ENCODE data around the gene VIL1. TPM values are rescaled to one million over a fixed set of nuclear protein-coding genes. Genes with fewer than 3 reads are reported as not detected.

VIL1 gene
- total RNA-seq, 1 donor from 2014 or later, result 0.29 TPM

DNA sequence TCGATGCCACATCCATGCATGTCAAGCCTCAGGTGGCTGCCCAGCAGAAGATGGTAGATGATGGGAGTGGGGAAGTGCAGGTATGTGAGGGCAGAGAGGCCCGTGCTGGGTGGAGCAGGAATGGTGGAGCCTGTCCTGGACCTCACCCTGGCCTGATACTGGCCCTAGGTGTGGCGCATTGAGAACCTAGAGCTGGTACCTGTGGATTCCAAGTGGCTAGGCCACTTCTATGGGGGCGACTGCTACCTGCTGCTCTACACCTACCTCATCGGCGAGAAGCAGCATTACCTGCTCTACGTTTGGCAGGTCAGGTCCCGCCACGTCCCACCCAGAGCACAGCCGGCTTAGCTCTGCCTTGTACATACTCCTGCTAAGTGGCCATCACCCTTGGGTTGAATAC, 13.0 kb downstream of the VIL1 start:
- no peaks in the 10 kb centered on the region for H3K27me3 Mint-ChIP-seq (ENCODE audit: low read depth)
- no peaks in the 10 kb centered on the region for H3K9me3 Mint-ChIP-seq
- no peak overlapping the region for H3K27ac Mint-ChIP-seq
- H3K4me1 Mint-ChIP-seq, result no peaks in the 10 kb centered on the region
- DNase-seq (ENCODE audit: low spot score in 2 of 2, unreplicated experiment in 2 of 2), result no peak
- TF ChIP-seq, protein P1, sequence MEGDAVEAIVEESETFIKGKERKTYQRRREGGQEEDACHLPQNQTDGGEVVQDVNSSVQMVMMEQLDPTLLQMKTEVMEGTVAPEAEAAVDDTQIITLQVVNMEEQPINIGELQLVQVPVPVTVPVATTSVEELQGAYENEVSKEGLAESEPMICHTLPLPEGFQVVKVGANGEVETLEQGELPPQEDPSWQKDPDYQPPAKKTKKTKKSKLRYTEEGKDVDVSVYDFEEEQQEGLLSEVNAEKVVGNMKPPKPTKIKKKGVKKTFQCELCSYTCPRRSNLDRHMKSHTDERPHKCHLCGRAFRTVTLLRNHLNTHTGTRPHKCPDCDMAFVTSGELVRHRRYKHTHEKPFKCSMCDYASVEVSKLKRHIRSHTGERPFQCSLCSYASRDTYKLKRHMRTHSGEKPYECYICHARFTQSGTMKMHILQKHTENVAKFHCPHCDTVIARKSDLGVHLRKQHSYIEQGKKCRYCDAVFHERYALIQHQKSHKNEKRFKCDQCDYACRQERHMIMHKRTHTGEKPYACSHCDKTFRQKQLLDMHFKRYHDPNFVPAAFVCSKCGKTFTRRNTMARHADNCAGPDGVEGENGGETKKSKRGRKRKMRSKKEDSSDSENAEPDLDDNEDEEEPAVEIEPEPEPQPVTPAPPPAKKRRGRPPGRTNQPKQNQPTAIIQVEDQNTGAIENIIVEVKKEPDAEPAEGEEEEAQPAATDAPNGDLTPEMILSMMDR (IDR thresholded peaks at IDR 0.05; ENCODE audit: unreplicated experiment), result no peak
- H3K4me3 Mint-ChIP-seq, result no peak overlapping the region
- no peaks in the 10 kb centered on the region for H3K36me3 Mint-ChIP-seq

DNA sequence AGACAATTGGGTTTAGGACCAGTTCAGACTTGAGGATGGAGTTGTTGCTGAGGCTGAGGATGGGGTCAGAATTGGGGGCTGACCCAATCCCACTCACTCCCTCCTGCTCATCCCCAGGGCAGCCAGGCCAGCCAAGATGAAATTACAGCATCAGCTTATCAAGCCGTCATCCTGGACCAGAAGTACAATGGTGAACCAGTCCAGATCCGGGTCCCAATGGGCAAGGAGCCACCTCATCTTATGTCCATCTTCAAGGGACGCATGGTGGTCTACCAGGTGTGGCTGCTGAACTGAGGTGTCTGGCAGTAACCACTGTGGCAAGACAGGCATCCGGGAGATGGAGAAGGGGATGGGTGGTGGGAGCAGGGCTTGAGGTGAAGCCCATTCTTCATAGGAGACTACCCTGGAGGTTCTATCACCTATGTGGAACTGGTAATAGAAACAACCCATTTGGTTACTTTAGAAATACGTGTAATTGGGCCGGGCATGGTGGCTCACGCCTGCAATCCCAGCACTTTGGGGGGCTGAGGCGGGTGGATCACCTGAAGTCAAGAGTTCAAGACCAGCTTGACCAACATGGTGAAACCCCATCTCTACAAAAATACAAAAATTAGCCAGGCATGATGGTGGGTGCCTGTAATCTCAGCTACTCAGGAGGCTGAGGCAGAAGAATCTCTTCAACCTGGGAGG, 13.9 kb downstream of the VIL1 start:
- no peak for DNase-seq (ENCODE audit: low spot score in 2 of 2, unreplicated experiment in 2 of 2)
- Mint-ChIP-seq H3K27ac (no peak overlapping the region), H3K9me3 (no peaks in the 10 kb centered on the region), H3K27me3 (ENCODE audit: low read depth) (no peaks in the 10 kb centered on the region), H3K36me3 (no peaks in the 10 kb centered on the region), H3K4me3 (no peak overlapping the region), H3K4me1 (no peaks in the 10 kb centered on the region)
- TF ChIP-seq, protein P1 (IDR thresholded peaks at IDR 0.05; ENCODE audit: unreplicated experiment), result no peak

DNA sequence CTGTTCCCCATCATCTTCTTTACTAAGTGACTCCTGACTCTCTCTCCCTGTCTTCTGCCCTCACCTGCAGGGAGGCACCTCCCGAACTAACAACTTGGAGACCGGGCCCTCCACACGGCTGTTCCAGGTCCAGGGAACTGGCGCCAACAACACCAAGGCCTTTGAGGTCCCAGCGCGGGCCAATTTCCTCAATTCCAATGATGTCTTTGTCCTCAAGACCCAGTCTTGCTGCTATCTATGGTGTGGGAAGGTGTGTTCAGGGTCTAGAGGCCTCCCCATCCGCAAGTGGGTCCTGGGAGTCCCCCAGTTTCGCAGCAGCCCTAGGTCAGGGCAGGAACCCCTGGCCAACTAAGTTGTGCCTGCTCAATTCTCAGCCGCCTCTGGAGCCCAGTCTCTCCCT, 15.5 kb downstream of the VIL1 start:
- TF ChIP-seq, protein P1 (IDR thresholded peaks at IDR 0.05; ENCODE audit: unreplicated experiment), result no peak
- no peak overlapping the region for H3K4me3 Mint-ChIP-seq
- DNase-seq (ENCODE audit: low spot score in 2 of 2, unreplicated experiment in 2 of 2), result no peak
- no peaks in the 10 kb centered on the region for H3K9me3 Mint-ChIP-seq
- no peaks in the 10 kb centered on the region for H3K4me1 Mint-ChIP-seq
- H3K36me3 Mint-ChIP-seq, result no peaks in the 10 kb centered on the region
- H3K27me3 Mint-ChIP-seq (ENCODE audit: low read depth), result no peaks in the 10 kb centered on the region
- H3K27ac Mint-ChIP-seq, result no peak overlapping the region

DNA sequence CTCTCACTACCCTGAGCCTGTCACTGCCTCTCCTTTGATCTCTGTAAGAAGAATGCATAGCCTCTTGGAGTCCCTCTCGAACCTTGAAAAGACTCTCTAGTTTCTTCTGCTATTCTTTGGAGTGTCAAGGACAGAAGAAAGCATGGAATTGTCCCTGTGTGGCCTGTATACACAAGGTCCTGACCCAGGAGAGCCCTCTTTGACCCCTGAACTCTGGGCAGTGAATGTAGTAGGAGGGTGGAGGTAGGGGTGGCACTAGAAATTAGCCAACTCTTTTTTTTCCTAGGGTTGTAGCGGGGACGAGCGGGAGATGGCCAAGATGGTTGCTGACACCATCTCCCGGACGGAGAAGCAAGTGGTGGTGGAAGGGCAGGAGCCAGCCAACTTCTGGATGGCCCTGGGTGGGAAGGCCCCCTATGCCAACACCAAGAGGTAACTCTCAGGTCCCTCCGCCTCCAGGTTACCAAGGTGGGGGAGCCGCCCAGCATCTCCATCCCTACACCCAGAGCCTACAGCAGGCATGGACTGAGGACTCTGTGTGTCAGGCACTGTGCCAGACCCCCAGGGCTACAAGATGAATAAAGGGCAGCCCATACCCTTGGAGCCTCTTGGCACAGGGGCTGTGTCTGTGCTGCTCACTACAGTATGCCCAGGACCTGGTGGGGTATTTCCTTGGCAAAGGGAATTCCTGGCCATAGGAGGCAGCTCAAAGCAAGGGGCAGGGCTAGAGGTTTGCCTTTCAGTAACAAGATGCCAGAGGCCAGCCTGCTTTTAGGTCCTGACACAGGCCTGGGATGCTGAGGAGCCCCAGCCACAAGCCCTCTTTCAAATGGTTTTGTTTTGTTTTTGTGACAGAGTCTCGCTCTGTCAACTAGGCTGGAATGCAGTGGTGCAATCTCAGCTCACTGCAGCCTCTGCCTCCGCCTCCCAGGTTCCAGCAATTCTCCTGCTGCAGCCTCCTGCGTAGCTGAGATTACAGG, 16.4 kb downstream of the VIL1 start:
- Mint-ChIP-seq H3K36me3 (no peaks in the 10 kb centered on the region), H3K4me1 (no peaks in the 10 kb centered on the region), H3K27ac (no peak overlapping the region), H3K9me3 (no peaks in the 10 kb centered on the region), H3K27me3 (ENCODE audit: low read depth) (no peaks in the 10 kb centered on the region), H3K4me3 (no peak overlapping the region)
- no peak for DNase-seq (ENCODE audit: low spot score in 2 of 2, unreplicated experiment in 2 of 2)
- TF ChIP-seq, protein P1 (IDR thresholded peaks at IDR 0.05; ENCODE audit: unreplicated experiment), result no peak

DNA sequence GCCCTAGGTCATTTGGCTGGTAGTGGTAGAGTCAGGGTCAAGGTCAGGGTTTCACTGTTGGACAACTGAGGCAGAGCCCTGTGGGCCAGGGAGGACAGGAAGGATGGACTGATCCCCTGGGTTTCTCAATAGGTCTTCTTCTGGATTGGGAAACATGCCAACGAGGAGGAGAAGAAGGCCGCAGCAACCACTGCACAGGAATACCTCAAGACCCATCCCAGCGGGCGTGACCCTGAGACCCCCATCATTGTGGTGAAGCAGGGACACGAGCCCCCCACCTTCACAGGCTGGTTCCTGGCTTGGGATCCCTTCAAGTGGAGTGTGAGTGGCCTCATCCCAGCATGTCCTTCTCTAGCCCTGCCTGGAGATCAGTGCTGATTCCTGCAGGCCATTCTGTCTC, 18.1 kb downstream of the VIL1 start:
- TF ChIP-seq, protein P1 (IDR thresholded peaks at IDR 0.05; ENCODE audit: unreplicated experiment), result no peak
- DNase-seq (ENCODE audit: low spot score in 2 of 2, unreplicated experiment in 2 of 2), result no peak
- no peaks in the 10 kb centered on the region for H3K4me1 Mint-ChIP-seq
- H3K36me3 Mint-ChIP-seq, result no peaks in the 10 kb centered on the region
- no peak overlapping the region for H3K4me3 Mint-ChIP-seq
- H3K9me3 Mint-ChIP-seq, result no peaks in the 10 kb centered on the region
- H3K27ac Mint-ChIP-seq, result no peak overlapping the region
- H3K27me3 Mint-ChIP-seq (ENCODE audit: low read depth), result no peaks in the 10 kb centered on the region
